Body of pancreas (tissue), 4 donors: ENCODE data around the gene MB21D2.

Source experiments
- CTCF ChIP-seq, 7 experiments: fragments of 450-650 bp in 4 of 7; fragments of 200-600 bp in 3 of 7; sonication (generic) in 3 of 7; IDR thresholded peaks; one replicate each; pipeline ENCODE4 v1.5.1; 2016 to 2019; ENCODE audit warnings: antibody characterized with exemption in 7 of 7
- POLR2A ChIP-seq, 3 donors: fragments of 450-650 bp; IDR thresholded peaks; one replicate each; pipeline ENCODE4 v1.6.1; 2016; ENCODE audit warnings: antibody characterized with exemption in 3 of 3, mild to moderate bottlenecking in 2 of 3

GRCh38 chr3:192867645-192868044 is 50.0 kb downstream of the MB21D2 start:
- TF ChIP-seq CTCF (IDR thresholded peaks at IDR 0.05) (no peak), POLR2A (IDR thresholded peaks at IDR 0.05) (no peak)
